DOHH2 (cell line): ENCODE results near the gene POPDC3.

Experiments used
- H3F3A ChIP-seq: fragments of 200-600 bp; sonication (generic), shearing (Covaris generic); 2 replicates; pipeline ENCODE4 v1.6.0; 2016; ENCODE audit warnings: antibody characterized with exemption, mild to moderate bottlenecking; ENCODE audit not compliant: control insufficient read depth, insufficient read depth
- H3K27ac ChIP-seq: fragments of 200-600 bp; sonication (generic); 2 replicates; pipeline ENCODE4 v1.5.1; 2014; ENCODE audit warnings: low read depth, mild to moderate bottlenecking, low read length, moderate library complexity
- H3K27me3 ChIP-seq: fragments of 200-600 bp; sonication (generic); 2 replicates; pipeline ENCODE4 v1.6.1; 2014; ENCODE audit warnings: mild to moderate bottlenecking, low read length, mixed read lengths; ENCODE audit not compliant: control insufficient read depth
- H3K36me3 ChIP-seq: fragments of 200-600 bp; sonication (generic); 2 replicates; pipeline ENCODE4 v1.6.1; 2014; ENCODE audit warnings: mild to moderate bottlenecking, low read length, moderate library complexity, mixed read lengths; ENCODE audit not compliant: control insufficient read depth
- H3K4me1 ChIP-seq: fragments of 200-600 bp; sonication (generic); 2 replicates; pipeline ENCODE4 v1.6.1; 2014; ENCODE audit warnings: mild to moderate bottlenecking, low read length, mixed read lengths; ENCODE audit not compliant: control insufficient read depth
- H3K4me2 ChIP-seq: fragments of 200-600 bp; sonication (generic); 2 replicates; pipeline ENCODE4 v1.6.0; 2014; ENCODE audit warnings: mild to moderate bottlenecking, low read length, moderate library complexity
- H3K4me3 ChIP-seq: fragments of 200-600 bp; sonication (generic); 2 replicates; pipeline ENCODE4 v1.5.1; 2014; ENCODE audit warnings: mild to moderate bottlenecking, low read length, mixed read lengths
- H3K79me2 ChIP-seq: fragments of 200-600 bp; sonication (generic); 2 replicates; pipeline ENCODE4 v1.6.1; 2014; ENCODE audit warnings: mild to moderate bottlenecking, low read length, mixed read lengths; ENCODE audit not compliant: control insufficient read depth
- H3K9me2 ChIP-seq: fragments of 200-600 bp; sonication (generic); replicated peaks from 2 replicates; pipeline ENCODE4 v1.6.1; 2014; ENCODE audit warnings: mild to moderate bottlenecking, low read length, mixed read lengths; ENCODE audit not compliant: control insufficient read depth
- H3K9me3 ChIP-seq: fragments of 200-600 bp; sonication (generic); 2 replicates; pipeline ENCODE4 v1.6.1; 2014; ENCODE audit warnings: antibody characterized with exemption, low read length, mixed read lengths; ENCODE audit not compliant: control insufficient read depth, insufficient read depth
- H4K20me1 ChIP-seq: fragments of 200-600 bp; sonication (generic); 2 replicates; pipeline ENCODE4 v1.6.0; 2014; ENCODE audit warnings: low read depth, mild to moderate bottlenecking, antibody characterized with exemption, low read length, moderate library complexity; ENCODE audit not compliant: control insufficient read depth, insufficient read depth
- CTCF ChIP-seq: fragments of 200-600 bp; sonication (generic); IDR thresholded peaks from one replicate; pipeline ENCODE4 v1.5.1; 2014; ENCODE audit warnings: antibody characterized with exemption, mild to moderate bottlenecking, low read depth, low read length; ENCODE audit not compliant: poor library complexity, severe bottlenecking
- EZH2phosphoT487 ChIP-seq: fragments of 200-600 bp; sonication (generic); IDR thresholded peaks from 2 replicates; pipeline ENCODE4 v1.6.1; 2017; ENCODE audit warnings: borderline replicate concordance, mild to moderate bottlenecking, antibody characterized with exemption, low read length, moderate library complexity, mixed read lengths

POPDC3 gene

GRCh38 chr6:105179244-105180065, at the start of gene POPDC3:
Gene POPDC3 (minus strand): TSS chr6:105180014. CDS start chr6:105161909, 18,105 bp downstream.
- H3K36me3 ChIP-seq = no peaks in the 10 kb centered on the region
- H3K4me1 ChIP-seq = no peaks in the 10 kb centered on the region
- no peak within 1 kb of the TSS for H3K4me2 ChIP-seq
- TF ChIP-seq EZH2phosphoT487 = no peak
- TF ChIP-seq CTCF = no peak
- no peak within 1 kb of the TSS for H3K4me3 ChIP-seq
- no peaks in the 10 kb centered on the region for H3F3A ChIP-seq
- no peak within 1 kb of the TSS for H3K27ac ChIP-seq
- H3K27me3 ChIP-seq = no peaks in the 10 kb centered on the region
- no peaks in the 10 kb centered on the region for H4K20me1 ChIP-seq
- H3K9me2 ChIP-seq = no peaks in the 10 kb centered on the region
- no peaks in the 10 kb centered on the region for H3K79me2 ChIP-seq
- H3K9me3 ChIP-seq = no peaks in the 10 kb centered on the region

GRCh38 chr6:105227295-105227767, 47.5 kb upstream of the POPDC3 start:
- H4K20me1 ChIP-seq = no peaks in the 10 kb centered on the region
- no peaks in the 10 kb centered on the region for H3K9me3 ChIP-seq
- no peaks in the 10 kb centered on the region for H3K36me3 ChIP-seq
- no peaks in the 10 kb centered on the region for H3K4me1 ChIP-seq
- H3K27ac ChIP-seq = no peak overlapping the region
- H3F3A ChIP-seq = no peaks in the 10 kb centered on the region
- H3K9me2 ChIP-seq = no peaks in the 10 kb centered on the region
- H3K4me3 ChIP-seq = no peak overlapping the region
- no peak overlapping the region for H3K4me2 ChIP-seq
- H3K79me2 ChIP-seq = no peaks in the 10 kb centered on the region
- no peaks in the 10 kb centered on the region for H3K27me3 ChIP-seq
- TF ChIP-seq EZH2phosphoT487 = no peak
- no peak for TF ChIP-seq CTCF

GRCh38 chr6:105226598-105227294, 46.9 kb upstream of the POPDC3 start:
- Histone ChIP-seq H3F3A (no peaks in the 10 kb centered on the region), H3K4me3 (no peak overlapping the region), H3K27me3 (no peaks in the 10 kb centered on the region), H3K27ac (no peak overlapping the region), H3K9me3 (no peaks in the 10 kb centered on the region), H3K9me2 (no peaks in the 10 kb centered on the region), H3K79me2 (no peaks in the 10 kb centered on the region), H4K20me1 (no peaks in the 10 kb centered on the region), H3K4me1 (no peaks in the 10 kb centered on the region), H3K36me3 (no peaks in the 10 kb centered on the region), H3K4me2 (no peak overlapping the region)
- no peak for TF ChIP-seq EZH2phosphoT487
- TF ChIP-seq CTCF = no peak
